ENCODE results near the gene CAPZA1. TPM values are rescaled to one million over a fixed set of nuclear protein-coding genes. Genes with fewer than 3 reads are reported as not detected.

CAPZA1 gene
- total RNA-seq, 1 experiment from 2014 or later: 108 TPM

GRCh38 chr1:112701227-112702066 lies 81.8 kb downstream of the CAPZA1 start:
- Mint-ChIP-seq H3K27me3 (ENCODE audit: low read depth) (peaks cover 51% of the 10 kb centered on the region), H3K9me3 (no peaks in the 10 kb centered on the region), H3K36me3 (ENCODE audit: insufficient read depth in 1 of 3, low read depth in 3 of 3) (peaks cover 20 to 63% (median 54%) of the 10 kb centered on the region in 3 experiments; a peak in 6 of 7 replicates), H3K27ac (no peak overlapping the region; a peak in 1 of 7 replicates), H3K4me3 (peak overlapping the region in 1 of 2 experiments; percentile 18; a peak in 2 of 5 replicates), H3K4me1 (peaks cover 74 to 89% of the 10 kb centered on the region in 2 experiments)
- Histone ChIP-seq H3T11ph (ENCODE audit: low read length) (no peak overlapping the region), H2BK12ac (ENCODE audit: insufficient read length, low read depth, low read length) (no peak overlapping the region), H4K91ac (ENCODE audit: insufficient read length, low read depth, low read length) (no peak overlapping the region), H3K56ac (ENCODE audit: insufficient read length, low read depth, low read length) (no peak overlapping the region), H3K4me2 (ENCODE audit: insufficient read depth, insufficient read length, low read length) (no peak overlapping the region), H2BK20ac (ENCODE audit: low read depth, low read length, poor library complexity, severe bottlenecking) (no peak overlapping the region), H3K23ac (ENCODE audit: insufficient read length, low read depth, low read length) (no peak overlapping the region), H4K5ac (ENCODE audit: insufficient read length, low read depth, low read length) (no peak overlapping the region), H2AFZ (ENCODE audit: low read length) (no peak overlapping the region), H3K9ac (ENCODE audit: extremely low read depth, insufficient read length, low read length) (no peak overlapping the region), H4K20me1 (ENCODE audit: control insufficient read depth, insufficient read depth, insufficient read length) (peaks cover 4% of the 10 kb centered on the region), H2BK15ac (ENCODE audit: low read depth, low read length) (no peak overlapping the region), H2BK5ac (ENCODE audit: insufficient read length, low read length) (no peak overlapping the region), H3K79me1 (ENCODE audit: insufficient read depth, low read depth, low read length, poor library complexity, severe bottlenecking) (no peaks in the 10 kb centered on the region), H2BK120ac (ENCODE audit: low read depth, low read length, poor library complexity, severe bottlenecking) (no peak overlapping the region), H3K4me1 (ENCODE audit: insufficient read depth, low read length) (peaks cover 12% of the 10 kb centered on the region), H3K4ac (ENCODE audit: low read depth, low read length) (no peak overlapping the region), H3K27ac (ENCODE audit: insufficient read length, low read depth, low read length) (no peak overlapping the region), H3K9me3 (ENCODE audit: control insufficient read depth, low read depth, low read length) (no peaks in the 10 kb centered on the region), H4K8ac (replicated peaks; ENCODE audit: insufficient read length, low read depth, low read length) (no peak overlapping the region), H3K14ac (ENCODE audit: insufficient read depth, low read length) (no peak overlapping the region), H2AK5ac (ENCODE audit: insufficient read length, low read length) (no peak overlapping the region), H3K27me3 (ENCODE audit: insufficient read depth, low read length) (peaks cover 7% of the 10 kb centered on the region; the same call in 1 of the 2 replicates), H3K23me2 (ENCODE audit: insufficient read length, low read depth, low read length, poor library complexity, severe bottlenecking) (peaks cover 8% of the 10 kb centered on the region), H3K18ac (ENCODE audit: insufficient read length, low read depth, low read length) (no peak overlapping the region), H3K79me2 (ENCODE audit: insufficient read depth, low read length) (no peaks in the 10 kb centered on the region)
- no peak for DNase-seq
- no peak for TF ChIP-seq CTCF (conservative IDR thresholded peaks at IDR 0.05)
- WGBS (ENCODE audit: extremely low coverage, insufficient read length, low lambda C conversion rate): no CpG with 5 or more reads among the region's 17 CpGs

Data from H9 (cell line).